NT2/D1 (cell line): ENCODE measurements around the gene TRIM31.

ENCODE experiments used
- YY1 ChIP-seq: IDR thresholded peaks from 2 replicates; pipeline ENCODE4 v1.6.1; 2011; ENCODE audit not compliant: insufficient read length, insufficient read depth
- ZNF274 ChIP-seq: IDR thresholded peaks from 2 replicates; pipeline ENCODE4 v1.6.1; 2011; ENCODE audit warnings: mild to moderate bottlenecking, low read depth, low read length

- no peak for TF ChIP-seq ZNF274
- no peak for TF ChIP-seq YY1
Observed at GRCh38 chr6:30145818-30146217, 32.9 kb upstream of the TRIM31 start.
